GM18870 (cell line): ENCODE data around the gene ZNF319.

ENCODE experiments used
- ATAC-seq: cut with Tn5 transposase; IDR thresholded peaks from one replicate; pipeline ENCODE4 v1.9.1; 2021; ENCODE audit warnings: moderate library complexity; ENCODE audit not compliant: unreplicated experiment

ZNF319 gene

GRCh38 chr16:57957673-57958392 is 42.6 kb downstream of the ZNF319 start:
- no peak for ATAC-seq

- ATAC-seq, result no peak
Observed at GRCh38 chr16:57956924-57957672, 43.4 kb downstream of the ZNF319 start.

GRCh38 chr16:57956270-57956808 is 44.1 kb downstream of the ZNF319 start:
- no peak for ATAC-seq

GRCh38 chr16:57955572-57956188 is 44.8 kb downstream of the ZNF319 start:
- no peak for ATAC-seq

GRCh38 chr16:57953857-57954256 is 46.6 kb downstream of the ZNF319 start:
- no peak for ATAC-seq

GRCh38 chr16:57952909-57953308 is 47.6 kb downstream of the ZNF319 start:
- no peak for ATAC-seq

GRCh38 chr16:57951204-57951960 is 49.1 kb downstream of the ZNF319 start:
- ATAC-seq, result no peak

GRCh38 chr16:57950382-57950781 is 50.1 kb downstream of the ZNF319 start:
- no peak for ATAC-seq

GRCh38 chr16:57949595-57950238 is 50.8 kb downstream of the ZNF319 start:
- no peak for ATAC-seq

- ATAC-seq, result no peak
Observed at GRCh38 chr16:57949013-57949412, 51.5 kb downstream of the ZNF319 start.

- no peak for ATAC-seq
Observed at GRCh38 chr16:57948027-57948426, 52.4 kb downstream of the ZNF319 start.

- ATAC-seq, result no peak
Observed at GRCh38 chr16:57947261-57947660, 53.2 kb downstream of the ZNF319 start.

GRCh38 chr16:57946181-57946801 is 54.2 kb downstream of the ZNF319 start:
- no peak for ATAC-seq

- no peak for ATAC-seq
Observed at GRCh38 chr16:57945740-57946138, 54.7 kb downstream of the ZNF319 start.

GRCh38 chr16:57944970-57945739 is 55.3 kb downstream of the ZNF319 start:
- no peak for ATAC-seq
